ENCODE measurements around the gene FCN1. TPM values are rescaled to one million over a fixed set of nuclear protein-coding genes. Genes with fewer than 3 reads are reported as not detected.

FCN1 gene
- polyA plus RNA-seq, 1 of the 3 experiments (the other 2 are of a cell fraction), result not detected

DNA sequence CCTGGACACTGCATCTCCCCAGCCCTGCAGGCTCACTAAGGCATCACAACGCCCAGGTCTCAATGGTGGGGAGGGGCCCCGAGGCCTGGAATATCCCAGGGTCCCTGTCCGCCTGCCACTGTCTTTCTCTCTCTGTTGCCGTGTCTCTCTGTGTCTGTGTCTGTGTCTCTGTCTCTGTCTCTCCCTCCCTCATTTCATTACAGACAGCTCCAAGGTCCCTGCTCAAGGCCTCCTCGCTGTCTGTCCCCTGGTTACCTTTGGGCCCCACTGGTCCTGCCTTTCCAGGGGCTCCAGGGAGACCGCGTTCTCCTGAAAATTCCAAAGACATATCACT lies 3.2 kb downstream of the FCN1 start:
- 51% methylated on average over 6 of the region's 7 CpGs for WGBS (ENCODE audit: low lambda C conversion rate)
- Histone ChIP-seq H3K4me3 (ENCODE audit: low read depth in 2 of 2, low read length in 1 of 2) (no peak overlapping the region), H3K9me2 (no peaks in the 10 kb centered on the region), H3F3A (replicated peaks; ENCODE audit: insufficient read depth) (no peaks in the 10 kb centered on the region), H3K9ac (no peak overlapping the region), H3K36me3 (replicated peaks in 1 of 2; ENCODE audit: control insufficient read depth in 1 of 2, insufficient read depth in 2 of 2, low read length in 1 of 2) (no peaks in the 10 kb centered on the region), H3K9me3 (no peaks in the 10 kb centered on the region), H3K27ac (ENCODE audit: low read depth in 2 of 2, low read length in 1 of 2) (no peak overlapping the region), H4K20me1 (ENCODE audit: insufficient read depth) (no peaks in the 10 kb centered on the region), H3K27me3 (ENCODE audit: insufficient read depth) (no peaks in the 10 kb centered on the region), H3K4me2 (no peak overlapping the region), H3K4me1 (ENCODE audit: control insufficient read depth in 1 of 2, insufficient read depth in 2 of 2, low read depth in 1 of 2, low read length in 1 of 2) (no peaks in the 10 kb centered on the region), H2AFZ (ENCODE audit: low read depth) (no peak overlapping the region), H3K79me2 (ENCODE audit: insufficient read depth) (no peaks in the 10 kb centered on the region)
- no peak for DNase-seq
- TF ChIP-seq FOXJ3 (CRISPR knock-in tag; IDR thresholded peaks at IDR 0.05) (no peak), FOXM1 (IDR thresholded peaks at IDR 0.05; ENCODE audit: low read depth) (no peak)
- ChIA-PET POLR2A (no interaction called here), CTCF (no interaction called here)

DNA sequence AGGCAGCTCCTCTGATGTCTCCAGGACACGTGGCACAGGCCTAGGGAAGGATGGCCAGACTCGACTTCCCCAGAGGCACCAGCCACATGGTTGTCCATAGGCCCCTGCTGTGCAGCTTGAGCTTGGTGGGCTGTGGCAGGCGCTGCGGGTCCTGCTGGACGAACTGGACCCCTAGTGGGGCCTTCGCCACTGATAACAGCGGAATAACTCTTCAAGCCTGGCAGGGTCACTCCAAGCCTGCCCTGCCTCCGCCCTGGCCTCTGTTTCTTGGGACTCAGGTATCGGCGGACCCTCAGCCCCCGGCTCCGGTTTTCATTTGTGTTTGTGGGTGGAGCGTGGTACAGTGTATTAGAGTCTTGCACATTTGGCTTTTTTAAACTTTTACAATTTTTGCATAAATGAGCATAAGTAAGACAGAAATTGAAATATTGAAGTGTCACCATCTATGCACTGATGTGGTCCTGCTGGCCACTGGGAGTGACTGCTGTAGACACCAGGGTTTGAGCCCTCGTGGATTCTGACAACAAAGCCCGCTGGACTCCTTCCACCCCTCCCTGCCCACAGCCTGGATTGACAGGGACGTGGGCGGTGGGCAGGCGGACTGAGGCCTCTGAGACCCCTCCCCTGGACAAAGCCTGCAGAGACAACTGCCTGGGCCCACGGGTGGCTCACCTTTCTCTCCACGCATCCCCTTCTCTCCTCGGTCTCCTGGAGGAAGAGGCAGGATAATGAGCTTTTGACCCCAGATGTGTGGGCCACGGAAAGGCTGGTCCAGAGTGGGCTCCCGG lies 3.8 kb downstream of the FCN1 start:
- no peaks in the 10 kb centered on the region for H3F3A ChIP-seq (replicated peaks; ENCODE audit: insufficient read depth)
- H3K4me1 ChIP-seq (ENCODE audit: control insufficient read depth in 1 of 2, insufficient read depth in 2 of 2, low read depth in 1 of 2, low read length in 1 of 2), result no peaks in the 10 kb centered on the region
- H2AFZ ChIP-seq (ENCODE audit: low read depth), result no peak overlapping the region
- H3K79me2 ChIP-seq (ENCODE audit: insufficient read depth), result no peaks in the 10 kb centered on the region
- H3K27ac ChIP-seq (ENCODE audit: low read depth in 2 of 2, low read length in 1 of 2), result no peak overlapping the region
- ChIA-PET POLR2A (no interaction called here), CTCF (no interaction called here)
- H3K4me2 ChIP-seq, result no peak overlapping the region
- H3K9me3 ChIP-seq, result no peaks in the 10 kb centered on the region
- no peaks in the 10 kb centered on the region for H3K9me2 ChIP-seq
- no peaks in the 10 kb centered on the region for H4K20me1 ChIP-seq (ENCODE audit: insufficient read depth)
- 61% methylated on average over 16 of the region's 23 CpGs for WGBS (ENCODE audit: low lambda C conversion rate)
- H3K4me3 ChIP-seq (ENCODE audit: low read depth in 2 of 2, low read length in 1 of 2), result no peak overlapping the region
- no peak for TF ChIP-seq ELF1 (IDR thresholded peaks at IDR 0.05)
- TF ChIP-seq GABPA (IDR thresholded peaks at IDR 0.05; ENCODE audit: low read depth), result no peak
- TF ChIP-seq, protein P1, sequence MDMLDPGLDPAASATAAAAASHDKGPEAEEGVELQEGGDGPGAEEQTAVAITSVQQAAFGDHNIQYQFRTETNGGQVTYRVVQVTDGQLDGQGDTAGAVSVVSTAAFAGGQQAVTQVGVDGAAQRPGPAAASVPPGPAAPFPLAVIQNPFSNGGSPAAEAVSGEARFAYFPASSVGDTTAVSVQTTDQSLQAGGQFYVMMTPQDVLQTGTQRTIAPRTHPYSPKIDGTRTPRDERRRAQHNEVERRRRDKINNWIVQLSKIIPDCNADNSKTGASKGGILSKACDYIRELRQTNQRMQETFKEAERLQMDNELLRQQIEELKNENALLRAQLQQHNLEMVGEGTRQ (IDR thresholded peaks at IDR 0.05; ENCODE audit: borderline replicate concordance, low read depth, low read length), result no peak
- TF ChIP-seq RXRA (IDR thresholded peaks at IDR 0.05; ENCODE audit: borderline replicate concordance, low read depth), result no peak
- TF ChIP-seq, protein P2, sequence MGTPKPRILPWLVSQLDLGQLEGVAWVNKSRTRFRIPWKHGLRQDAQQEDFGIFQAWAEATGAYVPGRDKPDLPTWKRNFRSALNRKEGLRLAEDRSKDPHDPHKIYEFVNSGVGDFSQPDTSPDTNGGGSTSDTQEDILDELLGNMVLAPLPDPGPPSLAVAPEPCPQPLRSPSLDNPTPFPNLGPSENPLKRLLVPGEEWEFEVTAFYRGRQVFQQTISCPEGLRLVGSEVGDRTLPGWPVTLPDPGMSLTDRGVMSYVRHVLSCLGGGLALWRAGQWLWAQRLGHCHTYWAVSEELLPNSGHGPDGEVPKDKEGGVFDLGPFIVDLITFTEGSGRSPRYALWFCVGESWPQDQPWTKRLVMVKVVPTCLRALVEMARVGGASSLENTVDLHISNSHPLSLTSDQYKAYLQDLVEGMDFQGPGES (IDR thresholded peaks at IDR 0.05; ENCODE audit: low read depth, low read length), result no peak
- no peak for TF ChIP-seq GATA2 (CRISPR knock-in tag; IDR thresholded peaks at IDR 0.05)
- no peak for TF ChIP-seq NFIC (IDR thresholded peaks at IDR 0.05; ENCODE audit: borderline replicate concordance)
- no peak for TF ChIP-seq RFX5 (IDR thresholded peaks at IDR 0.05; ENCODE audit: low read length)
- TF ChIP-seq FOSL2 (IDR thresholded peaks at IDR 0.05; ENCODE audit: borderline replicate concordance, low read depth), result no peak
- H3K9ac ChIP-seq, result no peak overlapping the region
- H3K36me3 ChIP-seq (replicated peaks in 1 of 2; ENCODE audit: control insufficient read depth in 1 of 2, insufficient read depth in 2 of 2, low read length in 1 of 2), result no peaks in the 10 kb centered on the region
- no peaks in the 10 kb centered on the region for H3K27me3 ChIP-seq (ENCODE audit: insufficient read depth)
- DNase-seq, result no peak

Measured in SK-N-SH (cell line).